Measurements from ENCODE around the gene HIGD2A. TPM values are rescaled to one million over a fixed set of nuclear protein-coding genes. Genes with fewer than 3 reads are reported as not detected.

The HIGD2A gene
- polyA plus RNA-seq, 1 of the 3 experiments (the other 2 are of a cell fraction) = 211 TPM

GRCh38 chr5:176413255-176413565 is 24.7 kb downstream of the HIGD2A start (continued):
- TF ChIP-seq RAD21 (IDR thresholded peaks at IDR 0.05; ENCODE audit: low read length) (no peak), NRF1 (IDR thresholded peaks at IDR 0.05; ENCODE audit: low read depth, low read length) (no peak), SMC3 (IDR thresholded peaks at IDR 0.05; ENCODE audit: low read depth, low read length) (no peak), NFIC (IDR thresholded peaks at IDR 0.05; ENCODE audit: borderline replicate concordance) (no peak), FOXJ3 (CRISPR knock-in tag; IDR thresholded peaks at IDR 0.05) (no peak), CTCF (IDR thresholded peaks at IDR 0.05) (no peak), ELF1 (IDR thresholded peaks at IDR 0.05) (no peak)

GRCh38 chr5:176413709-176414191 is 25.2 kb downstream of the HIGD2A start:
- DNase-seq = peak; percentile 6
- ChIA-PET POLR2A (no interaction called here), CTCF (interaction anchor here (1.8 kb wide), 1 partner anchor 34 kb away, joined by 6 read pairs; the partner anchor contains the start of gene FAF2)
- peaks cover 0 to 12% of the 10 kb centered on the region in 2 experiments; a peak in 2 of 4 replicates for H3K4me1 ChIP-seq (ENCODE audit: control insufficient read depth in 1 of 2, insufficient read depth in 2 of 2, low read depth in 1 of 2, low read length in 1 of 2)
- H2AFZ ChIP-seq (ENCODE audit: low read depth) = no peak overlapping the region
- peaks cover 21% of the 10 kb centered on the region; the same call in 1 of the 2 replicates for H3K79me2 ChIP-seq (ENCODE audit: insufficient read depth)
- WGBS (ENCODE audit: low lambda C conversion rate) = 92% methylated on average over 7 of the region's 7 CpGs
- no peaks in the 10 kb centered on the region for H3K27me3 ChIP-seq (ENCODE audit: insufficient read depth)
- no peaks in the 10 kb centered on the region for H4K20me1 ChIP-seq (ENCODE audit: insufficient read depth)
- H3K36me3 ChIP-seq (replicated peaks in 1 of 2; ENCODE audit: control insufficient read depth in 1 of 2, insufficient read depth in 2 of 2, low read length in 1 of 2) = peaks cover 0 to 5% of the 10 kb centered on the region in 2 experiments
- H3K4me3 ChIP-seq (ENCODE audit: low read depth in 2 of 2, low read length in 1 of 2) = no peak overlapping the region
- no peaks in the 10 kb centered on the region for H3F3A ChIP-seq (replicated peaks; ENCODE audit: insufficient read depth)
- no peak for TF ChIP-seq USF1 (IDR thresholded peaks at IDR 0.05; ENCODE audit: borderline replicate concordance, low read depth)
- H3K27ac ChIP-seq (ENCODE audit: low read depth in 2 of 2, low read length in 1 of 2) = no peak overlapping the region
- H3K9ac ChIP-seq = no peak overlapping the region
- no peaks in the 10 kb centered on the region for H3K9me2 ChIP-seq
- no peaks in the 10 kb centered on the region for H3K9me3 ChIP-seq
- H3K4me2 ChIP-seq = no peak overlapping the region

- H3K4me1 ChIP-seq (ENCODE audit: control insufficient read depth in 1 of 2, insufficient read depth in 2 of 2, low read depth in 1 of 2, low read length in 1 of 2) = peaks cover 0 to 12% of the 10 kb centered on the region in 2 experiments; a peak in 2 of 4 replicates
- H3K4me2 ChIP-seq = peak overlapping the region; percentile 93; the same call in 1 of the 2 replicates
- H3K9me2 ChIP-seq = no peaks in the 10 kb centered on the region
- H2AFZ ChIP-seq (ENCODE audit: low read depth) = no peak overlapping the region
- CTCF ChIA-PET = interaction anchor here (1.2 to 3.1 kb wide), 4 partner anchors 8 to 156 kb away, joined by 6 to 28 read pairs (median 18); partner anchors contain the start of gene RNF44
- 64% methylated on average over 3 of the region's 3 CpGs for WGBS (ENCODE audit: low lambda C conversion rate)
- H4K20me1 ChIP-seq (ENCODE audit: insufficient read depth) = no peaks in the 10 kb centered on the region
- no peaks in the 10 kb centered on the region for H3F3A ChIP-seq (replicated peaks; ENCODE audit: insufficient read depth)
- H3K9me3 ChIP-seq = no peaks in the 10 kb centered on the region
- DNase-seq = no peak
- peaks cover 21% of the 10 kb centered on the region; the same call in 1 of the 2 replicates for H3K79me2 ChIP-seq (ENCODE audit: insufficient read depth)
- H3K27ac ChIP-seq (ENCODE audit: low read depth in 2 of 2, low read length in 1 of 2) = no peak overlapping the region
- no peak overlapping the region for H3K9ac ChIP-seq
- TF ChIP-seq YY1 (IDR thresholded peaks at IDR 0.05; ENCODE audit: low read depth) (no peak), TEAD4 (IDR thresholded peaks at IDR 0.05; ENCODE audit: borderline replicate concordance, insufficient read depth) (no peak), USF2 (IDR thresholded peaks at IDR 0.05; ENCODE audit: borderline replicate concordance, low read depth, low read length) (no peak), SMC3 (IDR thresholded peaks at IDR 0.05; ENCODE audit: low read depth, low read length) (no peak), FOXM1 (IDR thresholded peaks at IDR 0.05; ENCODE audit: low read depth) (no peak), SIN3A (IDR thresholded peaks at IDR 0.05; ENCODE audit: borderline replicate concordance, low read depth, low read length) (no peak), RFX5 (IDR thresholded peaks at IDR 0.05; ENCODE audit: low read length) (no peak), FOXJ3 (CRISPR knock-in tag; IDR thresholded peaks at IDR 0.05) (no peak), POLR2AphosphoS5 (IDR thresholded peaks at IDR 0.05; ENCODE audit: low read depth, low read length) (no peak), NRF1 (IDR thresholded peaks at IDR 0.05; ENCODE audit: low read depth, low read length) (no peak), ELF1 (IDR thresholded peaks at IDR 0.05) (no peak), RAD21 (IDR thresholded peaks at IDR 0.05; ENCODE audit: low read length) (no peak), USF1 (IDR thresholded peaks at IDR 0.05; ENCODE audit: borderline replicate concordance, low read depth) (no peak), PBX3 (IDR thresholded peaks at IDR 0.05) (no peak)
- H3K36me3 ChIP-seq (replicated peaks in 1 of 2; ENCODE audit: control insufficient read depth in 1 of 2, insufficient read depth in 2 of 2, low read length in 1 of 2) = peaks cover 0 to 3% of the 10 kb centered on the region in 2 experiments
- no peak overlapping the region for H3K4me3 ChIP-seq (ENCODE audit: low read depth in 2 of 2, low read length in 1 of 2)
- POLR2A ChIA-PET = no interaction called here
- no peaks in the 10 kb centered on the region for H3K27me3 ChIP-seq (ENCODE audit: insufficient read depth)
These were observed 26.2 kb downstream of the HIGD2A start for GRCh38 chr5:176414704-176415103.

Measured in SK-N-SH (cell line).